Measurements from ENCODE around the gene SHMT2. TPM values are rescaled to one million over a fixed set of nuclear protein-coding genes. Genes with fewer than 3 reads are reported as not detected.

SHMT2 gene
- total RNA-seq: 199 and 316 TPM in 2 replicates

GRCh38 chr12:57229634-57230380 lies at the start of gene SHMT2:
TSS of gene SHMT2 (plus strand) at chr12:57229711. CDS start at chr12:57229779, 68 bp downstream.
- peak; percentile 97 for DNase-seq (ENCODE audit: low read depth)
- H3K4me3 ChIP-seq (ENCODE audit: low read depth, low read length): peak within 1 kb of the TSS; percentile 75
- TF ChIP-seq, protein P1, sequence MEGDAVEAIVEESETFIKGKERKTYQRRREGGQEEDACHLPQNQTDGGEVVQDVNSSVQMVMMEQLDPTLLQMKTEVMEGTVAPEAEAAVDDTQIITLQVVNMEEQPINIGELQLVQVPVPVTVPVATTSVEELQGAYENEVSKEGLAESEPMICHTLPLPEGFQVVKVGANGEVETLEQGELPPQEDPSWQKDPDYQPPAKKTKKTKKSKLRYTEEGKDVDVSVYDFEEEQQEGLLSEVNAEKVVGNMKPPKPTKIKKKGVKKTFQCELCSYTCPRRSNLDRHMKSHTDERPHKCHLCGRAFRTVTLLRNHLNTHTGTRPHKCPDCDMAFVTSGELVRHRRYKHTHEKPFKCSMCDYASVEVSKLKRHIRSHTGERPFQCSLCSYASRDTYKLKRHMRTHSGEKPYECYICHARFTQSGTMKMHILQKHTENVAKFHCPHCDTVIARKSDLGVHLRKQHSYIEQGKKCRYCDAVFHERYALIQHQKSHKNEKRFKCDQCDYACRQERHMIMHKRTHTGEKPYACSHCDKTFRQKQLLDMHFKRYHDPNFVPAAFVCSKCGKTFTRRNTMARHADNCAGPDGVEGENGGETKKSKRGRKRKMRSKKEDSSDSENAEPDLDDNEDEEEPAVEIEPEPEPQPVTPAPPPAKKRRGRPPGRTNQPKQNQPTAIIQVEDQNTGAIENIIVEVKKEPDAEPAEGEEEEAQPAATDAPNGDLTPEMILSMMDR (IDR thresholded peaks at IDR 0.05; ENCODE audit: insufficient read depth, low read depth, low read length): no peak

DNA sequence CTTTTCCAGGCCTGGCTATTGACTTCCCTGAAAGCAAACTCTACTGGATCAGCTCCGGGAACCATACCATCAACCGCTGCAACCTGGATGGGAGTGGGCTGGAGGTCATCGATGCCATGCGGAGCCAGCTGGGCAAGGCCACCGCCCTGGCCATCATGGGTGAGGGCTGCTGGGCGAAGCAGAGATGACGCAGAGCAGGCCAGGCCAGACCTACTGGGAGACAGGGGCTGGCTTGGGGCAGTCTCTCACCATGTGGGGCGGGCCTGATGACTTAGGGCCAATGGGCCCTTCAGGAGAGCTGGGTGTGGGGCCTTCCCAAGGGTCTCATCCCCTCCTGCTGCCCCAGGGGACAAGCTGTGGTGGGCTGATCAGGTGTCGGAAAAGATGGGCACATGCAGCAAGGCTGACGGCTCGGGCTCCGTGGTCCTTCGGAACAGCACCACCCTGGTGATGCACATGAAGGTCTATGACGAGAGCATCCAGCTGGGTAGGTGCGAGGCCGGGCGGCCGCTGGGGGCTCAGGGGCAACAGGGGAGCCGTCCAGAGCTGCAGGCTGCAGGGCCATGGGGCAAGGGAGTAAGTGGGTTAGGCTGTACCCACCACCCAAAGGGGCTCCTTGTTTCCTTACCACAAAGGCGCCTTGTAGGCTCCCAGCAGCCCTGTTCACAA lies 49.1 kb upstream of the SHMT2 start:
- H3K4me3 ChIP-seq (ENCODE audit: low read depth, low read length): no peak overlapping the region
- TF ChIP-seq, protein P1 (IDR thresholded peaks at IDR 0.05; ENCODE audit: insufficient read depth, low read depth, low read length): no peak
- no peak for DNase-seq (ENCODE audit: low read depth)

- TF ChIP-seq, protein P1 (IDR thresholded peaks at IDR 0.05; ENCODE audit: insufficient read depth, low read depth, low read length): no peak
- no peak for DNase-seq (ENCODE audit: low read depth)
- H3K4me3 ChIP-seq (ENCODE audit: low read depth, low read length): no peak overlapping the region
Observed at GRCh38 chr12:57181072-57181471, 48.4 kb upstream of the SHMT2 start.

- TF ChIP-seq, protein P1 (IDR thresholded peaks at IDR 0.05; ENCODE audit: insufficient read depth, low read depth, low read length): no peak
- peak; percentile 73 for DNase-seq (ENCODE audit: low read depth)
- no peak overlapping the region for H3K4me3 ChIP-seq (ENCODE audit: low read depth, low read length)
Observed at GRCh38 chr12:57181561-57182155, 47.9 kb upstream of the SHMT2 start.

- DNase-seq (ENCODE audit: low read depth): peak; percentile 62
Observed at GRCh38 chr12:57182918-57183575, 46.5 kb upstream of the SHMT2 start.

More at GRCh38 chr12:57182918-57183575, 46.5 kb upstream of the SHMT2 start:
- H3K4me3 ChIP-seq (ENCODE audit: low read depth, low read length): no peak overlapping the region
- TF ChIP-seq, protein P1 (IDR thresholded peaks at IDR 0.05; ENCODE audit: insufficient read depth, low read depth, low read length): peak; percentile 87

Measured in fibroblast of villous mesenchyme (primary cell).